Stimulated activated CD4-positive, alpha-beta T cell treated with anti-CD3 and anti-CD28 coated beads, Interleukin-12 subunit alpha, Interleukin-12 subunit beta, amount 100 ng/mL, for 24 hours (primary cell): Measurements from ENCODE around the gene HUNK.
"Not testable (repeated sequence)": the region's sequence is repeated elsewhere in the genome, so short reads cannot be mapped to it uniquely, and the experiment has no call there.

Experiments
- DNase-seq, 2 experiments: peaks; one replicate each; pipeline ENCODE4 v3.0.0-alpha.2; 2020; ENCODE audit warnings: low read depth in 2 of 2

The HUNK gene

DNA sequence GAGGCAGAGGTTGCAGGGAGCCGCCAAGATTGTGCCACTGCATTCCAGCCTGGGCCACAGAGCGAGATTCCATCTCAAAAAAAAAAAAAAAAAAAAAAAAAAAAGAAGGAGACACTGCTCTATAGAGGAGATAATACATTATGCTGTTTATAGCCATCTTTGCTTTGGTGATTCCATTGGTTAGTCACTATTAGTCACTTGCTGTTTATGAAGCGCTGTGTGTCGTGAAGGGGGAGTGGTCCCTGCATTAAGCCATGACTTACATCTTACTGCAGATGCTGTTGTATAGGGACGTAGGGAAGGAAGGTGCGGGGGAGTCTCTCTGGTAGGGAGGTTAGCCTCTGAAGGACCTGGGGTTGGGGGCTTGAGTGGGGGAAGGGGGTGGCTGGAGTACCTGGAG is 48.3 kb downstream of the HUNK start:
- DNase-seq, result no peak

DNA sequence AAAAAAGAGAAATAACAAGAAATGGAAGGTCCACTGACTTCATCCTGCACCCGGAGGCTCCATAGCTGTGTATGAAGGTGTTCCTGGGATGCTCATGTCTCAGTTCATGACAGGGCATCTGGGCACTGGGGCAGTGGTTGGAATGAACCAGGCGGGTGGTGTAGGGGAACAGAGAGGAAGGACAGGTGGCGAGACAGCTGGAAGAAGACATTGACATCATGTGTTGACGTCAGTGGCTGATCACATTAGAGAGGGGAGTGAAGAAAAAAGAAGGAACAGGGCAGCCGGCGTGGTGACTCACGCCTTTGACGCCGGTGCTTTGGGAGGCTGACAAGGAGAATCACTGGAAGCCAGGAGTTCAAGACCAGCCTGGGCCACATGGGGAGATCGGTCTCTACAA is 50.1 kb downstream of the HUNK start:
- no peak for DNase-seq

DNA sequence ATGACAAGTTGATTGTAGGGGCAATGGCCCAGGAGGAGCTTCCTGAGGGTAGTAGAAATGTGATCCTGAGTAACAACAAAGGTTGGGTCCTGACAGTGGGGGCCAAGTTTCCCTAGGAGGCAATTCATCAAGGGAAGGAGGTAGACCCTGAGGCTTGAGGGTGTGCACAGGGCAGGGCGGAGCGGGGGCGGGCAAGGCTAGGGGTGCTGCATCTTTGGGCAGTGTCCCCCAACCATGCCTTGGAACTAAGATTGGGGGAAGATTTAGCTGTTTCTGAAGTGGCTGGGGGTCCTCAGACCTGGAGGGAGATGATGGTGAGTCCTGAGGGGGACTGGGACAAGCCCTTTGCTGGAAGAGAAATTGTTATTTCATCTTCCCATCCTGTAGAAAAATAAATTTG is 50.9 kb downstream of the HUNK start:
- no peak for DNase-seq

DNA sequence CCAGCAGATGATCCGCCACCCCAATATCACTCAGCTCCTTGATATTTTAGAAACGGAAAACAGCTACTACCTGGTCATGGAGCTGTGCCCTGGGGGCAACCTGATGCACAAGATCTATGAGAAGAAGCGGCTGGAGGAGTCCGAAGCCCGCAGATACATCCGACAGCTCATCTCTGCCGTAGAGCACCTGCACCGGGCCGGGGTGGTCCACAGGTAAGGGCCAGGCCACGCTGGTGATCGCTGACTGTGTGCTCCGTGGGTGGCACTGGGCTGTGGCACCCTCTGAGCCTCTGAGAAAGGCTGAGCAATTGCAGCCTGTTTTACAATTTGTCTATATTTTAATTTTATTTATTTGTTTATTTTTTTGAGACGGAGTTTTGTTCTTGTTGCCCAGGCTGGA is 51.7 kb downstream of the HUNK start:
- DNase-seq, result no peak

DNA sequence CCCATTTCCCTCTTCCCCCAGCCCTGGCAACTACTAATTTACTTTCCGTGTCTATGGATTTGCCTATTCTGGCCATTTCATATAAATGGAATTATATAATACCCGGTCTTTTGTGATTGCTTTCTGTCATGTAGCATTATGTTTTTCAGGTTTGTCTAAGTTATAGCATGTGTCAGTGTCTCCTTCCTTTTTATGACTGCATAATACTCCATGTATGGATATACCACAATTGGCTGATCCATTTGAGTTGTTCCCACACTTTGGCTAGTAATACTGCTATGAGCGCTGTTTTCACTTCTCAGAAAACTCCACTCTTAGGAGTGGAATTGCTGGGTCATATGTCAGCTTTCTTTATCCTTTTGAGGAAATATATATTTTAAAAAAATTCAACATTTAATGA is 53.7 kb downstream of the HUNK start:
- DNase-seq, result no peak

DNA sequence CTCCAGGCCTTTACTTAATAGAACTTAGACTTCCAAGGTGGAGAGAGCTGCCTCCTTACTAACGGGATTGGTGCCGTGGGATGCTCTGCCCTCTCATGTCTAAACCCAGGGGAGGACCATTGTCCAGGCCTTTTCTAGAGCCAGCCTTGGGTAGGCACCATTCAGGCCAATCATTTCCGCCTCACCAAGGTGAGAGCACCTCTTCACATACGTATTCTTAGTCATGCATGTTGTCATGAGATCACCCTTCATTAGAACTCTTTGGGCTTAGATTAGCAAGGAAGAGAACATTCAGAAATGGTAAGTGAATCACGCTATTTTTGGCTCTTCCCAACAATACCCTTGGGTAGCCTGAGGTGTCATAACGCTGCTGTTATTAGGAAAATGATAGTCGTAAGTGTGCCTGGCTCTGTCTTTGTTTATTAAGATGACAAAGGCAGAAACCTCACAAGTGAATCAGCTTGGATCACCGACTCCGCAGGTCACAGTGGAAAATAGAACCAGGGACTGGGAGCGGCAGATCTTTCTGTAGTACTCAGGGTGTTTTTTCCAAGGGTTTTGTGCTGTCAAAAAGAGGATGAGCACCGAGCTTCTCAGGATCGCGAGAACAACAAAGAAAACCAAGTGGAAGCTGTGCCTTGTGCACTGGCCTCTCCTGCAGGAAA is 55.0 kb downstream of the HUNK start:
- DNase-seq, result no peak

DNA sequence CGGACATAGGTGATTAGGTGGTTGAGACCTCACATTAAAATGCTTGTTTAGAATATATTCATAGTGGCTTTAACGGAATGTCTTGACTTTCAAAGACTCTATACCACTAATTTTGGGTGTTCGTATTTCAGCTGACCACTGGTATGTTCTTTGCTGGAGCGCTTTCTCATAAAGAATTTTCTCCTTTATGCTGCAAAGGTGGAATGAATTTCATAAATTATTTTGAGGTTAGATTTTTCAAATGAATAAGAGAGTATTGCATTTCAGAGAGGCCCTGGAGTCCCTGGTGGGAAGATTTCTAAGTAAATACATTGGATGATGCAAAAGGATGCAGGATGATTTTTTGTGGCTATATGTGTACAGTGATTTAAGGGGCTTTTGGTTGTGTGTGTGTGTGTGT is 55.8 kb downstream of the HUNK start:
- no peak for DNase-seq

DNA sequence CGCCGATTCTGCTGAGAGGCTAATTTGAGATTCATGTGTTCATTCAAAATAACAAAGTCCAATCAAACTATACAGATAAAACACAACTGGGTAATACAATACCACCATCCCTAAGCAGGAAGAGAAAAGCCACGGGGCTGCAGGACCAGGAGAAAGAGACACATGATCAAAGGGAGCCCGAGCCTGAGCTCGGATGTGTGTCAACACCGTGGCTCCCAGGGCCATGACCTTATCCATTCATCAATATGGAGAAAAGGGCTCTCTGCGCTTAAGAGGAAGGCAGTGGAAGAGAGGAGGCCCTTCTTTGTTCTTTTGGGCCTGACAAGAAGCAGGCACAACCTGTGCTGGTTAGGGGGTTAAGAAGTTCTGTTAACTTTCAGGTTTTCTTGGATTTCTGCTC is 56.7 kb downstream of the HUNK start:
- DNase-seq, result no peak

DNA sequence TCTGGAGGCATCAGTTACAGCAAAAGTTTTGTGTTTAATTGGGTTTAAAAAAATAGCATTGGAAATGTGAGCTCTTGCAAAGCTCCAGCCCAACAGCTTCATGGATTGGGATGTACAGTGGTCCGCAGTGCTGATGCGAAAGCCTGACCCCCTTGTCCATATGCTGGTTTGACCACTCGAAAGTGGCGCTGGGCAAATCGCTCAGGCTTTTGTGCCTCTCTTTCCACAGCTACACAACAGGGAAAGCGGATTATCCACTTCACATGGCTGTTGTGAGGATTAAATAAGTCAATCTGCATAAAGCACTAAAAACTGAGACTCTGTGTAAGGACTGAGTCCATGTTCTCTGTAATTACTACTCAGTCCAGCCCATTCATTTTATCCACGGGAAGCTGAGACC is 57.2 kb downstream of the HUNK start:
- no peak for DNase-seq

DNA sequence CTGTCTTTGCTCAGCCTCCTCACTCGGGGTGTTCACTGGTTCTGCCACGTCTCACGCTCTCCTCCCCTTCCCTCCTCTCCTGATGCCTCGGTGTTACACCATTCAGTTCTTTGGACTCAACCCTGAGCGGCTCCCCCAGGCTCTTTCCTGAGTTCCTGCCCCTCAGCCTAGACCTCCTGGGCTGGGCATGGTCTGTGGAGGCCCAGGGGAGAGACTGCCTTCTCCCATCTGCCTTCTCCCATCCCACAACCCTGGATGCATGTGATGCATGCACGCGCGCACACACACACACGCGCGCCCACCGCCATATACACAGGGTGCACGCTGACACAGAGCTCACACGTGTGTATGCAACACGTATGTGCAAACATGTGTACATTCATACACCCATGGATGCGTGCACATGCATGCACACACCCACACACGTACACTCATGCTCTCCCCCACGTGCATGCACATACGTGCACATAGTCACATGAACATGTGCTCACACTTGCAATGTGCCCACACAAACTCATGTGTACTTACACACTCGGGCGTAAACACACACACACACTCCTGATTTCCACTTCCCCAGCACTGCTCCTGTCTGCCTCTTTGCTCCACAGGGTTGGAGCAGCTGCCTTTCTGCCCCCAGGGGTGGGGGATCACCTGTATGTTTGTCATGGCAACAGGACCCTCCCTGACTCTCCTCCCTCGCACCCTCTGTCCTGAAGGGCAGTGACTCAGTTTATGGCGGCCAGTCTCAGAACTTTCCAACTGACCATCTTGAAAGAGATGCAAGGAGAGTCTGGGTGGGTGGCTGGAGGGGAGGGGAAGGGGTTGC is 59.0 kb downstream of the HUNK start:
- DNase-seq, result no peak

DNA sequence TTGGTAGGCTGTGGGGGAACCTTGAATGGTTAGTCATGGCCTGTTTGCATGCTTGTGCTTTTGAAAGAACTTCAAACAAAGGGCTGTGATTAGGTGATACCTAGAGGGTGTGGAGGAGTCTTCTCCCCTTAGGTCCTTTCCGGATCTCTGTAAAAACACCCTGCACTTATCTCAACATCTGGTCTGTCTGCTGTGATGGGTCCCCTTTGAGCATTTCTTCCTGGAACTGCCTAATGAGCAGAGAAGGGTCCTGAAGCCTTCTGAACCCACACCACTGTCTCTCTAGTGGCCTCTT is 59.6 kb downstream of the HUNK start:
- no peak for DNase-seq

DNA sequence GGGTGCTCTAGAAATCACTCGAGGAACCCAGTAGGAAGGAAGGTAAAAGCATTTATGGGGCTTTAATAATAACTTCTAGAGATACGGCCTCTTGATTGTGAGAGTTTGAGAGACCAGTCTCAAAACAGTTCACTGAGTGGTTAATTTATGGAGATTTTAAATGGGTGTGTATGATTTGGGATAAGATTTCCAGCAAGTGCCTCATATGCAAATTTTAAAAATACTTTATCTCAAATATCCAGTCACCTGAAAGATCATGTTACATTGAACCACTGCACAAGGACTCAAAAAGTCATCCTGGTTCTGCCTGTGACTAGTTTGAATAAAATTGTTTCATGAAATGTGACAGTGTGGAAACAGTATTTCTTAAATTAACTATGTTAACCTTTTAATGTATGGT is 64.5 kb downstream of the HUNK start:
- DNase-seq, result no peak

DNA sequence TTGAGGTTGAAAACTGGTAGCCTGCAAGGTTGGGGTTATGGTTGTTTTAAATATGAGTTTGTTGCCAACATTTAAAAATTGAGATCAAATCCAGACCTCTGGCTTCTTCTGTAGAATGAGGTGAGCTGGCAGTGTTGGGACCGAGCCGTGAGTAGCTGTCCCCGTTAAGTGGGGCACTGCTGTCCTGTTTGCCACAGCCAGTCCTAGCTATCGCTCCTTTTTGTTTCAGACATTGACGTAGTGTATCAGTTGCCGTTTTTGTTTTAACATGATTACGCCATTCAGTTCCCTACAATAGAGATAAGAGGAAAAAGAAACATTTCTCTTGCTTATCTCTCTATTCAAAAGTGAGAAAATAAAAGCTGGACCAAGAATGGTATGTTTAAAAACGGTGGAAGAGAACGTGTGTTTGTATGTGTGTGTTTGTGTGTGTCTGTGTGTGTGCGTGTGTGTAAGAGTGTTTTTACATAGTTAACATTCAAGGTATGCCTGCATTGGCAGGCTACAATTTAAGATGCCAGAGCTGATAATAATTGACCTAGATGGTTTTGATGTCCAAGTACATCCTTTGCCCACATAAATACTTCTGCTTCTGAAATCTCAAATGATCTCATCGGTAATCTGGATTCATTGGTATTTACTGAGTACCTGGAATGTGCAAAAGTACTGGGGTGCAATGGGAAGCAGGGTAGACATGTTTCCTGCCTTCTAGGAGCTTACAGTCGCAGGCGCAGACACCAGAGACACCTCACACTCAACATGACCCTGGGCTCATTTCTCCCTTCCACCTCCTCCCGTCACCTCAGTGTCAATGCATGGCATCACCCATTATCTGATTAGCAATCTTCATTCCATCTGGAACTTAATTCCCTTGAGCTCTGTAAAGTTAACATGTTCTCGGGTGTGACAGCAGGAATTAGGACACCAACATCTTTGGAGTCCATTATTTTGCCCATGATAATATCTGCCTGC is 65.8 kb downstream of the HUNK start:
- no peak for DNase-seq

DNA sequence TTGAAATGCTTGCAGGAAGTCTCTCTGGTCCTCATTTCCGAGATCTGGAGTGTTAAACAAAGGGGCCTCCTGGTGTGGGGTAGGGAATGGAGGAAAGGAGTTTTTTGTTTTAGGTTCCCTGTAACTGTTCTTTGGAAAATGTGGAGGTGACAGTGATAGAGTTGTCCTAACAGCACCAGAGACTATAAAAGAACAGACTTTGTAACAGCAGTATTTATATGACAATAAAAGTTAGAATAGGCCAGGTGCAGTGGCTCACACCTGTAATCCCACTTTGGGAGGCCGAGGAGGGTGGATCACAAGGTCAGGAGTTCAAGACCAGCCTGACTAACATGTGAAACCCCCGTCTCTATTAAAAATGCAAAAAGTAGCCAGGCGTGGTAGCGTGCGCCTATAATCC is 68.9 kb downstream of the HUNK start:
- DNase-seq, result no peak

DNA sequence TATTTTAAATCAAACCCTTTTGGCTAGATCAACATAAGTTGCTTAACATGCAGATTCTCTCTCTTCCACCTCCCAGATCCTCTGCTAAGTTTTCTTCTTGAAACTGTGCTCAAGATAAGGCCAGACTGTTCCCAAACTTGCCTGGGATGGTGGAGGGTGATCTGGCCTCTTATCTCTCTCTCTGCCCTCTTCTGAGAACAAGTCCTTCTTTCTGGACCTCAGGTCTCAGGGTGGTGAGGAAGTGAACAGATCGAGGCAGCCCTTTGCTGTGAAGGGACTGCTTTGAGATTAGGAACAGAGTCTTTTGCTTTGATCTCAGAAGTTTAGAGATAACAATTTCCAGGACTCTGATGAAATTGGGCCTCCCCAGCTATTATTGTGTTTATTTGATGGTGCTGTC is 70.7 kb downstream of the HUNK start:
- no peak for DNase-seq

DNA sequence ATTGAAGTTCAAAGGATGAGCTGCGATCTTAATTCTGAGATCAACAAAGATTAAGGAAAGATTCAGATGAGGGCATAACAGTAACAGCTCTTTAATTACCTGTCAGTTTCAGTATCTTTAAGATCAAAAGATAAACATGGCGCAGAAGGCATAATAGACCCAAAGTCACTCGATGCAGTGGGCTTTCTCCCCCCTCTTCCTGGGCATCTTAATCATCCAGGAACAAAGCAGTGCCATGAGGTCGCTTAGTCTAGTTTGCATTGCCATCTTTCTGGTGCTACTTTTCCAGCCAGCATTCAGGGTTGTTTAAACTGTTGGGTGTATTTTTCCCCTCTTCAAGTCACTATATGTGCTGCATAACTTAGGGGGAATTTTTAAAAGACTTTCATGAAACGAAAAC is 72.3 kb downstream of the HUNK start:
- DNase-seq, result no peak

DNA sequence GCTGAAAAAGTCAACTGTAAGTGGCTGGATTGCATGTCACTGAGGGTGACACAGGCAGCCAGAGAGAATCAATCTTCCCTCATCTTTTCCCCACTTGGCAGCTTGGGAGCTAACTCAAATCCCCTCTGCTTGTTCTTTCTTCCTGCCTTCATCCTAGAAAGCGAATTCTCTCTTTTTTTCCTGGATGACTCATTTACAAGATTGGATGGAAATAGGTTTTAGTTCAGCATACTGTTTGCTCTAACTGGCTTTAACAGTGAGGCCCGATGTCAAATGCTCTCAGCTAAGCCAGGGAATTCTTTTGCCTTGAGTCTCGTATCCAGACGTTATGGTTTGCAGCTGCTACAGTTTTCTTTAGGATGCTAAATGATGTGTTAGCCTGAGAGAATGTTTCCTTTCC is 72.7 kb downstream of the HUNK start:
- DNase-seq, result no peak

DNA sequence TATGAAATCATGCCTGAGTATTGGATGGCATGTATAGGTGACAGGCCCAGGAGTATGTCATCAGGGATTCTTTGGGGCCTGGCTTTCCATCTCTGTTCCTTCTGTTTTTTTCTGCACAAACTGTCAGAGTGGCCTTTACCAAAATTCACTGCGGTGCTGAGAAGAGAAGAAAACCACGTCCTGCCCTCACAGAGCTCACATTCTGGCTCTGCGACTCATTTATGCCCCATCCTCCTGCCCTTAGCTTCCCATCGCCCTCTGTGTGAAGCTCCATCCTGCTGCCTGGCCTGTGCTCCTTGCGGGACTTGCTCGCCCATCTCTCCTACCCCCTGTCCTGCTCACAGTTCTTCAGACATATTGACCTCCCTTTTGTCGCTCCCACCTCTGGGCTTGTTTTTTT is 73.4 kb downstream of the HUNK start:
- DNase-seq, result no peak

DNA sequence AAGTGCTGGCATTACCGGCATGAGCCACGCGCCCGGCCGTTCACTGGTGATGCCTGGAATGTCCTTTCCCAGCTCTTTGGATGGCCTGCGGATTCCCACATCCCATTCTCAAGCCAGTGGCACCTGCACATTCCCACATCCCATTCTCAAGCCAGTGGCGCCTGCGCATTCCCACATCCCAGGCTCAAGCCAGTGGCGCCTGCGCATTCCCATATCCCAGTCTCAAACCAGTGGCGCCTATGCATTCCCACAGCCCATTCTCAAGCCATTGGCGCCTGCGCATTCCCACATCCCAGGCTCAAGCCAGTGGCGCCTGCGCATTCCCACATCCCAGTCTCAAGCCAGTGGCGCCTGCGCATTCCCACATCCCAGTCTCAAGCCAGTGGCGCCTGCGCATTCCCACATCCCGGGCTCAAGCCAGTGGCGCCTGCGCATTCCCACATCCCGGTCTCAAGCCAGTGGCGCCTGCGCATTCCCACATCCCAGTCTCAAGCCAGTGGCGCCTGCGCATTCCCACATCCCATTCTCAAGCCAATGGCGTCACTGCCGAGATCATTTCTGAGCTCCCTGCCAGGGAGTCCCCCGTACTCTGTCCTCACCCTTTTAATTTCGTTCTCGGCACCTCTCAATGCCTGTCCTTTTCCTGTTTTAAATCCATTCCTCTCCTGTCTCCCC is 74.2 kb downstream of the HUNK start:
- DNase-seq, result not testable (repeated sequence)

DNA sequence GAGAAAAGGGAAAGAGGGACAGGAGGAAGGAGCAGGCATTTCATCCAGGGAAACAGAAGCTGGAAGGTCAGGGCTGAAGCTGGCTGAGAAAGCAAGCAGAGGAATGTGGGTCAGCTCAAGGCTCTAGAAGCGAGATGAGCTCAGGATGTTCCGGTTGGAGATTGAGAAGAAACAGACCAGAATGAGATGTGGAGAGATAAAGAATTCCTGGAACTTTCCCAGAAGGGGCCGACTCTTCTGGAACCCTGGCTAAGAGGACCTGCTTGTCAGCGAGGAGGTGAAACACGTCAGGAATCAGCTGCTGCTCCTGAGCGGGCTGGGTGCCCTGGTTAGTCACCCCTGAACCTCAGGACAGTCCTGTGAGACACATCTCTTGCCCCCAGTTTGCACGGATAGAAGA is 75.9 kb downstream of the HUNK start:
- no peak for DNase-seq

DNA sequence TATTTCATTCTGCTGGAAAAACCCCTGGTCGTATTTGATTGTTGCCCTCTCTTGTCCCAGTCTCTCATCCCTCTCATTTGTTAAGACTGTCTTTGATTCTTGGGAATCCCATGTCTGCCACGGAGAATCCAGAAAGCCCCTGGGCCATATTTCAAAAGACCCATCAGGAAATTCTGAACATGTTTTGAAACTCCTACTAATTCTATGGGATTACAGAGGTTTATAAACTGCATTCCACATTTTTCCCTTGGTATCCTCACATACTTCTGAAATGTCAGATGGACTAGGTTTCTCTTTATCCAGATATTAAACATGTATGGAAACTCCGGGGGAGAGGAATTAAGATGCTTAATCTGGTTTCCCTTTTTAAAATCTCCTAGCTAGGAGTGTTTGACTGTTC is 80.0 kb downstream of the HUNK start:
- DNase-seq, result no peak

DNA sequence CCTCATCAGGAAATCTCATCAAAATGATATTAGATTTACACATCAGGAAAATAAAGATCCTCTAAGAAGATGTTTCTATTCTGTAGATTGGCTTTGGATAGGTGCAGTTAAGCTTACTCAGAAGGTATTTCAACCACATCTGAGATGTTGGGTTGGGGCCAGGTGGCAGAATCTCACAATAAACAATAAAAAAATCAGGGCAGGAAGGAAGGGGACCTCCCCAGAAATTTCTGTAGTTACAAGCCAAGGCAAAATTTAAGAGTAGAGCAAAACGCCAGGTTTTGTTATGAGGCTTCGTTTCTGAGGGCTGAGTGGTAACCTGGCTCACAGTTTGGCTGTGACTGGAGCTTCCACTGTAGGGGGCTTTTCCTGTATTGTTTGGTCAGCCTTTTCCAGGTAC is 84.8 kb downstream of the HUNK start:
- DNase-seq, result no peak
